Measurements from ENCODE around the gene KMO. TPM values are rescaled to one million over a fixed set of nuclear protein-coding genes. Genes with fewer than 3 reads are reported as not detected.

KMO gene
- total and polyA plus RNA-seq, 7 donors, result 0.27 to 5.4 (median 1.8) TPM

DNA sequence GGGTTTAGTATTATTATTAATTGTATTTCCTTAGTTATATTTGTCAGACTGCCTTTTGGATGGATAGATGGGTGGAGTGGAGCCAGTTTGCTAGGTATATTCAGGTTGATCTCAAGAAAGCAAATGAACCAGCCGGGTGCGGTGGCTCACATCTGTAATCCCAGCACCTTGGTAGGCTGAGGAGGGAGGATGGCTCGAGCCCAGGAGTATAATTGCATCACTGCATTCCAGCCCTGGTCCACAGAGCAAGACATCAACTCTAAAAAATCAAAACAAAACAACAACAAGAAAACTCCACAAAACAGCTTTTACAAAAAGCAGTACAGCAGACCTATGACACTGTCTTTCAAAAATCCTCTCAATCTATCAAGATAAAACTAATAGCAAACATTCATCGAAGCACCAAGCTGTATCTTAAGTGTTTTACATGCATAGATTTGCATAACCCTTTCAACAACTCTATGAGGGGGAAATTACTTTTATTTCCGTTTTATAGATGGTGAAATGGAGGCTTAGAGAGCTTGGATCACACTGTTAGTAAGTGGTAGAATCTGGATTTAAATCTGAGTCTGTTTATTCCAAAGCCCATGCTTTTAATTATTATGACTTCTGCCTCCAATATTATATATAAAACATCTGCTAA, 25.5 kb downstream of the KMO start:
- intact Hi-C loops (cut with DNase I), result no loop called here
- no peaks in the 10 kb centered on the region for H3K27me3 ChIP-seq
- DNase-seq, result no peak
- H3K4me3 ChIP-seq, result no peak overlapping the region
- TF ChIP-seq EP300 (IDR thresholded peaks at IDR 0.05) (no peak), POLR2A (IDR thresholded peaks at IDR 0.05) (no peak), POLR2AphosphoS5 (IDR thresholded peaks at IDR 0.05) (no peak)
- TF ChIP-seq, protein P1, sequence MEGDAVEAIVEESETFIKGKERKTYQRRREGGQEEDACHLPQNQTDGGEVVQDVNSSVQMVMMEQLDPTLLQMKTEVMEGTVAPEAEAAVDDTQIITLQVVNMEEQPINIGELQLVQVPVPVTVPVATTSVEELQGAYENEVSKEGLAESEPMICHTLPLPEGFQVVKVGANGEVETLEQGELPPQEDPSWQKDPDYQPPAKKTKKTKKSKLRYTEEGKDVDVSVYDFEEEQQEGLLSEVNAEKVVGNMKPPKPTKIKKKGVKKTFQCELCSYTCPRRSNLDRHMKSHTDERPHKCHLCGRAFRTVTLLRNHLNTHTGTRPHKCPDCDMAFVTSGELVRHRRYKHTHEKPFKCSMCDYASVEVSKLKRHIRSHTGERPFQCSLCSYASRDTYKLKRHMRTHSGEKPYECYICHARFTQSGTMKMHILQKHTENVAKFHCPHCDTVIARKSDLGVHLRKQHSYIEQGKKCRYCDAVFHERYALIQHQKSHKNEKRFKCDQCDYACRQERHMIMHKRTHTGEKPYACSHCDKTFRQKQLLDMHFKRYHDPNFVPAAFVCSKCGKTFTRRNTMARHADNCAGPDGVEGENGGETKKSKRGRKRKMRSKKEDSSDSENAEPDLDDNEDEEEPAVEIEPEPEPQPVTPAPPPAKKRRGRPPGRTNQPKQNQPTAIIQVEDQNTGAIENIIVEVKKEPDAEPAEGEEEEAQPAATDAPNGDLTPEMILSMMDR (IDR thresholded peaks at IDR 0.05), result no peak
- no peaks in the 10 kb centered on the region for H3K36me3 ChIP-seq
- WGBS, 2 donors, result 85% methylated on average over 5 of the region's 5 CpGs
- no peaks in the 10 kb centered on the region for H3K4me1 ChIP-seq
- no peak overlapping the region for H3K27ac ChIP-seq
- no peaks in the 10 kb centered on the region for H3K9me3 ChIP-seq

DNA sequence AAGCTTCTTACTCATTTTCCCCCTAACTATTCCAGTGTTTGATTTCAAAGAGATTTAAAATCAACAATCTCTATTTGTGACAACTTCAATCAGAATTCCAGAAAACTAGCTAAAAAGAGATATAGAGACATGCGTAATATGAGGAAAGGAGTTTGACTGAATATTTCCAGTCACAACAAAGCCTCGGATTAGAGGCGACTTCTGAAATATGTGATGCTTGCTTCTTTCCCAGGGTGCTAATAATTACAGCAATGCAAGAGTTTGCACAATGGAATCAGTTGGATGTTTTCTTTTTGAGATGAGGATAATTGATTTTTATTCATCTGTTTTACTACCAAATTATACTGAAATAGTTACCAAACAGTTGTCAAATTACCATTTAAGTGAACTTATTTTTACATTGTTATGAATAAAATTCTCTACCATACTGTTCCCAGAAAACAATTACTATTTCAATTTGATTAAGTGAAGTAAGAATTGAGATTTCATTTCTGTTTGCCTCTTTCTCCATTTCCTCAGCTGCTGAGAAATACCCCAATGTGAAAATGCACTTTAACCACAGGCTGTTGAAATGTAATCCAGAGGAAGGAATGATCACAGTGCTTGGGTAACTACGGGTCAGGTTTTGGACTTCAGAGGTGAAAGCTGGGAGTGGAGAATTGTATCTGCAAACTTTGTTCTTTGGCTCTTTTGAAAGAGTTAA, 28.1 kb downstream of the KMO start:
- intact Hi-C loops (cut with DNase I), result no loop called here
- TF ChIP-seq, protein P1 (IDR thresholded peaks at IDR 0.05), result no peak
- TF ChIP-seq EP300 (IDR thresholded peaks at IDR 0.05), result no peak
- no peak for TF ChIP-seq POLR2A (IDR thresholded peaks at IDR 0.05)
- TF ChIP-seq POLR2AphosphoS5 (IDR thresholded peaks at IDR 0.05), result no peak
- Histone ChIP-seq H3K27ac (no peak overlapping the region), H3K27me3 (no peaks in the 10 kb centered on the region), H3K36me3 (no peaks in the 10 kb centered on the region), H3K9me3 (no peaks in the 10 kb centered on the region), H3K4me3 (no peak overlapping the region), H3K4me1 (no peaks in the 10 kb centered on the region)
- 86% methylated on average over 4 of the region's 4 CpGs for WGBS, 2 donors
- DNase-seq, result no peak

DNA sequence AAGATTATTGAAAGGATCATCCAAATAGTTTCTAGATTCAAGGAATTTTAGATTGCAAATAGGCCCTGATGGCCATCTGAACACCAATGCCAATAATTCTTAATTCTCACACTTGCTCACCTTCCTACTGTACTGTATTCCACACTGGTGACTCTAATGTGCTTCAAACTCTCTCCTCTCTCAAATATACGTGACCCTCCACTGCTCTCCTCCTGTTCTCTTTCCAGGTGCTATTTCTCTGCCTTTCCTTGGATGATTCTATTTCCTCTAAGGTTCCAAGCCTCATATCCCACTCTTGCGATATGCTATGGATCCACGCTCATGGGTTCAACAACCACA, 28.6 kb downstream of the KMO start:
- H3K27me3 ChIP-seq, result no peaks in the 10 kb centered on the region
- DNase-seq, result no peak
- H3K9me3 ChIP-seq, result no peaks in the 10 kb centered on the region
- no peak overlapping the region for H3K27ac ChIP-seq
- H3K4me3 ChIP-seq, result no peak overlapping the region
- no peaks in the 10 kb centered on the region for H3K4me1 ChIP-seq
- intact Hi-C loops (cut with DNase I), result no loop called here
- 90 to 91% methylated on average over 3 of the region's 3 CpGs for WGBS, 2 donors
- TF ChIP-seq, protein P1 (IDR thresholded peaks at IDR 0.05), result no peak
- no peak for TF ChIP-seq EP300 (IDR thresholded peaks at IDR 0.05)
- no peak for TF ChIP-seq POLR2A (IDR thresholded peaks at IDR 0.05)
- TF ChIP-seq POLR2AphosphoS5 (IDR thresholded peaks at IDR 0.05), result no peak
- H3K36me3 ChIP-seq, result no peaks in the 10 kb centered on the region

DNA sequence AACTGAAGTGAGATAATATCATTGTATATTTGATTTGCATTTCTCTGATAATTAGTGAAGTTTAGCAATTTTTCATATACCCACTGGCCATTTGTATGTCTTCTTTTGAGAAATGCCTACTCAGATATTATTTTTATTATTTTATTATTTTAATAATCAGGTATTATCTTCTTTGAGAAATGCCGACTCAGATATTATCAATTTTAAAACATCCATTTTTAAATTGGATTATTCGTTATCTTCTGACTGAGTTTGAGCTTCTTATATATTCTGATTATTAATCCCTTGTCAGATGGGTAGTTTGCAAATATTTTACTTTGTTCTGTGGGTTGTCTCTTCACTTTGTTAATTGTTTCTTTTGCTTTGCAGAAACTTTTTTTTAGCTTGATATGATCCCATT, 37.7 kb downstream of the KMO start:
- DNase-seq, result no peak
- no peak overlapping the region for H3K27ac ChIP-seq
- H3K9me3 ChIP-seq, result no peaks in the 10 kb centered on the region
- no peaks in the 10 kb centered on the region for H3K4me1 ChIP-seq
- intact Hi-C loops (cut with DNase I), result no loop called here
- H3K4me3 ChIP-seq, result no peak overlapping the region
- no peaks in the 10 kb centered on the region for H3K36me3 ChIP-seq
- no peaks in the 10 kb centered on the region for H3K27me3 ChIP-seq
- 97% methylated on average over 2 of the region's 2 CpGs for WGBS, 2 donors
- TF ChIP-seq, protein P1 (IDR thresholded peaks at IDR 0.05), result no peak
- no peak for TF ChIP-seq POLR2A (IDR thresholded peaks at IDR 0.05)
- TF ChIP-seq POLR2AphosphoS5 (IDR thresholded peaks at IDR 0.05), result no peak
- TF ChIP-seq EP300 (IDR thresholded peaks at IDR 0.05), result no peak
